HG02678 (cell line): ENCODE data around the gene TMEM69.
"Not testable (repeated sequence)": the region's sequence is repeated elsewhere in the genome, so short reads cannot be mapped to it uniquely, and the experiment has no call there.

Experiments
- ATAC-seq: cut with Tn5 transposase; IDR thresholded peaks from one replicate; pipeline ENCODE4 v1.9.1; 2021; ENCODE audit warnings: mild to moderate bottlenecking, moderate library complexity; ENCODE audit not compliant: unreplicated experiment

The TMEM69 gene, protein sequence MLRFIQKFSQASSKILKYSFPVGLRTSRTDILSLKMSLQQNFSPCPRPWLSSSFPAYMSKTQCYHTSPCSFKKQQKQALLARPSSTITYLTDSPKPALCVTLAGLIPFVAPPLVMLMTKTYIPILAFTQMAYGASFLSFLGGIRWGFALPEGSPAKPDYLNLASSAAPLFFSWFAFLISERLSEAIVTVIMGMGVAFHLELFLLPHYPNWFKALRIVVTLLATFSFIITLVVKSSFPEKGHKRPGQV

GRCh38 chr1:45687754-45688740, at the start of gene TMEM69:
Gene TMEM69 (plus strand): TSS chr1:45688181. CDS start chr1:45691069, 2,888 bp downstream.
- no peak for ATAC-seq

DNA sequence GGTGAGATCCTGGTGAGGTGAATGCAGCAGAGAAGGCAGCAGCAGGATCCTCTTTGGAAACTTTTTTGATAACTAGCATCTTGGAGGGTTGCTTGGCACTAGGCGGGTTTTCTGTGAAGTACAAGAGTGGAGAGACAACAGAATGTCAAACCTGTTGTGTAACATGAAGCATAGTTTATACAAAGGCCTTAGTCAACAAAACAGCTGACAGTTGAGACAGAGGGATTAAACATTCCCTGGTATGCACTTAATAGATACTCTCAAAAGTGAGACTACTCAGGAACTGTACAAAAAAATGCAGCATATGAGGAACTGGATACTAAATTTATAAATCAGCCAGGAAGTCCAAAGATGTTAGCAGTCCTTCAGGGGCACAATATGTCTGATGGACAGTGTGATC, 47.7 kb upstream of the TMEM69 start:
- ATAC-seq = no peak

GRCh38 chr1:45643321-45643720, 44.7 kb upstream of the TMEM69 start:
- ATAC-seq = no peak

DNA sequence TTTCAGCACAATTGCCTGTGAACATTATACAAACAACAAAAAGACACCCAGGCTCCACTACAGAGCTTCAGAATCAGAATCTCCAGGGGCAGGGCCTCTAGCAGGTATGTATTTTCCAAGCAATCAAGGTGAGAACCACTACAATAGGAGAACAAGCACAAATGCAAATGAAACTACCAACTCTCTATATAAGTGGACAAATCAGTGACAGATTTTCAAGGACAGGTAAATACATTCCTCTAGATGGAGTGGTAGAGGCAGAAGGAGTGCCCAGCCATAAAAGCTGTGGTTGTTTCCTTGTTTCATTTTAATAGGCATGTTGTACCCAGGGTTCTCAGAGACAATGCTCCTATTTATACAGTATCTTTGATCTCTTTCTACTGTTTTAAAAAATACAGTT, 44.0 kb upstream of the TMEM69 start:
- no peak for ATAC-seq

DNA sequence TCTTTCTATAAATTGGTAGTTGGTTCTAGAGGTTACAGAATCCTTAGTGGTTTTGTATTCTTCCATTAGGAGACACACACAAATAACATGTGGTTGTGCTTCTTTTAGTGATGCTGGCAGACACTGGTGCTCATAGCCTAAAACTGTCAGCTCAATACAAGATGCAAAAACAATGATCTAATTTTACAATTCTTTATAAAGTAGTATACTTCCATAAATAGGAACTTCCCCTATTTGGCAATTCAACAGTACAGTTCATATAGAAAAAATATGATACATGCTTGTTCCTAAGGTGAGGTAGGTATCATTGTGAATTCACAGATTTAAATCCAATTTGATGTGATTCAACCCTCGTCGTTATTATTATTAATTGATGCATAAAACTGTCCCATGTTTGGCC, 43.3 kb upstream of the TMEM69 start:
- no peak for ATAC-seq

GRCh38 chr1:45647248-45648021, 40.5 kb upstream of the TMEM69 start:
- ATAC-seq = no peak

DNA sequence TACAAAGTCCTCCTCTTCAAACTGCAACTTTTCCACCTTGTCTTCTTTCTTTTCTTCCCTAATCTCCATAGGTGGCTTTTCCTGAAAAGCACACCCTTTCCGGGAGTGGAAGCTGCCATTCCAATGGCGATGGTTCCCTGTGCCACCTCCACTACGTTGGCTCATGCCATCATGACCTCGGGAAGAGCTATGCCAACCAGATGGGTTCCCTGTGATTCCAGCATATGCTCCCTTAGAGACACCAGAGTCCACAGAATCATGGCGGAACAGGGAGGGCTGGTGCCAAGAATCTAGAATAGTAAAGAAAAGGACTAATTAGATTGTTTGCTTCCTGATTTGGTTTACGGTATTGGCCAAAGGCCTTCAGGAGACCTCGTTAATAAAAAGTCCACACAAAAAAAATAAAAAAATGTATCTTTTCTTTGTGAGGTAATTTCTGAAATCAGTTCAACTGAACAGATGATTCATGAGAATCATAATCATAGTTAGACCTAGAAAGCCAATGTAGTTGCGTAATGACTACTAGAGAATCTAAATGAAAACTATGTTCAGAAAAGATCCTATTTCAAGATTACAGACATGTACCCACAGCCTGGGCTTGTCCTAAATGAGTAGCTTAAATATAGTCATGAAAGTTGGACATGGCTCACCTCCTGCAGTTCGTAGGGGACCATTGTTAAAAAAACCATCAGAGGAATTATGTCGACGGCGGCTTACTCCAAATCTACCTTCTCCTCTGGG, 33.3 kb upstream of the TMEM69 start:
- no peak for ATAC-seq

DNA sequence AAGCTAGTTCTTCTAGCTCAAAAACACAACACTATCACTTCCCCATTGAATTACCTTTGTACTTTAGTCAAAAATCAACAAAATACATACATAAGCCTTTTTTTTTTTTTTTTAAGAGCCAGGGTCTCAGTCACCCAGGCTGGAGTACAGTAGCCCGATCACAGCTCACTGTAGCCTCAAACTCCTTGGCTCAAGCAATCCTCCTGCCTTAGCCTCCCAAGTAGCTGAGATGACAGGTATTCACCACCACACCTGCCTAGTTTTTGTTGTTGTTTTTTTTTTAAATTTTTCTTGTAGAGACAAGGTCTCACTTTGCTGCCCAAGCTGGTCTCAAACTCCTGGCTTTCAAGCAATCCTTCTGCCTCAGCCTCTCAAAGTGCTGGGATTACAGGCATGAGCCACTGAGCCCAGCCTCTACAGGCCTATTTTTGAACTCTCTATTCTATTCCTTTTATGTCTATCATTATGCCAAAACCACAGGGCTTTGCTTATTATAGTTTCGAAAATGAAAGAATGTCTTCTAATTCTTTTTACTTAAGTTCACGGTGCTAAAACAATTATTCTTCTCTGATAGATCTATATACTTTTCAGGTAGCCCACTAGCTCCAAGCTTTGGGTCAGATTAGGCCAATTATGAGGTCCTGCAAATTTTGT, 31.3 kb upstream of the TMEM69 start:
- no peak for ATAC-seq

- ATAC-seq = no peak
Measured at GRCh38 chr1:45658171-45658570, 29.8 kb upstream of the TMEM69 start.

DNA sequence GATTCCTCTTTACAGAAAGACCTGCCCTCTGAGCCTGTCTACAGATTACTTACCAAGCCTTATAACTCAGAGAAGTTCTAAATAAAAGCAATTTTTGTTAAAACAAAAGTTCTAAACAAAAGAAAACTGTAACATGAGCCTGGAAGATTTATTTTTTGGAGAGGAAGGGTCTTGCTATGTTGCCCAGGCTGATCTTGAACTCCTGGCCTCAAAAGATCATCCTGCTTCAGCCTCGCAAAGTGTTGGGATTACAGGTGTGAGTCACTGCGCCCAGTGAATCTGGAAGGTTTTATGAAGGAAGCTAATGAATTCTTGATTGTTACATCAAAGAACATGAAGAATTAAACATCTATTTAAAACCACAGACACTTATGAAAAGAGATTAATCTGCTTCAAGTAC, 28.8 kb upstream of the TMEM69 start:
- ATAC-seq = no peak

DNA sequence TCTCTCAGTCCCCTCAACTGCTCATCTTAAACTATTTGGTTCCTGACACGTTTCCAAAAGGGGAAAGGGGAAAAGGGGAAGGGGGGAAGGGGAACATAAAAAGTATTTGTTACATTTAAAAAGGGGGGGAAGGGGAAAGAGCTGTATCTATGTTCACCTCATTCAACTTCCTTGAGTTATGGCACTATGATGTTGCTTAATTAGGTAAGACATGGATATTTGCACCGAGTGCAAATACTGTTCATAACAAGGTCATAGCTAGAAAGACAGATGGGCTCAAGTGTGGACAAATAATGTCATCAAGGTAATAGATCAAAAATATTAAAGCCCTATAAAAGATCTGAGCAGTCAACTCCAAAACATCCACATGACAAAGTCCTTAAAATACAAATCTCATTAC, 27.6 kb upstream of the TMEM69 start:
- ATAC-seq = no peak

GRCh38 chr1:45666836-45667235, 21.1 kb upstream of the TMEM69 start:
- ATAC-seq = no peak

GRCh38 chr1:45667321-45668111, 20.5 kb upstream of the TMEM69 start:
- ATAC-seq = no peak

GRCh38 chr1:45668526-45668925, 19.5 kb upstream of the TMEM69 start:
- no peak for ATAC-seq

- ATAC-seq = no peak
Measured at GRCh38 chr1:45669379-45669778, 18.6 kb upstream of the TMEM69 start.

DNA sequence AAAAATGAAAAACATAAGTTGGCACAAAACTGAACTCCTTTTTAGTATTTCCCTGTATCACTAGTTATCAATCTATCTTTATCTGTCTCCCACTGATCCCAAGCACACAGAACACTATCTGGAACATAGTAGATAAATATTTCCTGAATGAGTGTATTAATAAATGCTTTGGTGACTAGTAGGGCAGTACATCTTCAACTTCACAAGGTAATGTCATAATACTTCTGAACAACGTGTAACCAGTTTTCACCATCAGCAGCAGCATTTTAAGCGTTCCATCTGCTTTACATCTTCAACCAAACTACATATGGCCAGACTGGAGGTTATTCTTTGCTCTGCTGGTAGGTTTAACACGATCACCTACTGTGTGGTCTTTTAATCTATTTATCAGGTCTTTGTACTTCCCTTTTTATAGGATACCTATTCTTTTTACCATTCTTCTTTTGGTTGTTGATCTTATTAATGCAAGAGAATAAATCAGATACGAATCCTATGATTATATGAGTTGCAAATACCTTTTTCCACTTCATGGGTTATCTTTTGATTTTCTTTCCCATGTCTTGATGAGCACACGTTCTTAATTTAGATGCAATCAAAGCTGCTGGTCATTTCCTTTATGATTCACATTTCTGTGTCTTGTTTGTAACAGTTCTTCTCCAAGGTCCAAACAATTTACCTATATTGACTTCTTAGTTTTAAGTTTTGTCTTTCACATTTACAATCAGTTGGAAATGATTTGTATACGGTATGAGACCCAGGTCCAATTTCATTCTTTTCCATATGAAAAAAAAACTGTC, 17.9 kb upstream of the TMEM69 start:
- no peak for ATAC-seq

GRCh38 chr1:45673956-45674355, 14.0 kb upstream of the TMEM69 start:
- ATAC-seq = no peak

DNA sequence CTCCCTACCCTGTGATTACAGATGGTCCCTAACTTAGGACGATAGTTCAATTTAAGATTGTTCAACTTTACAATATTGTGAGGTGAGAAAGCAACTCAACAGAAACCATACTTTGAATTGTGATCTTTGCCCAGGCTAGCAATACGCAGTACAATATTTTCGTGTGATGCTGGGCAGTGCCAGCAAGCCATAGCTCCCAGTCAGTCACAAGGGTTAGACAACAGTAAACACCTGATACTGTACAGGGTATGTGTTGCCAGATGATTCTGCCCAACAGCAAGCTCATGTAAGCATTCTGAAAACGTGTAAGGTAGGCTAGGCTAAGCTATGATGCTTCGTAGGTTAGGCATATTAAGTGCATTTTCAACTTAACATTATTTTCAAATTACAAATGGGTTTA, 13.5 kb upstream of the TMEM69 start:
- ATAC-seq = no peak

- ATAC-seq = not testable (repeated sequence)
Measured at GRCh38 chr1:45676553-45676952, 11.4 kb upstream of the TMEM69 start.
